Right atrium auricular region (tissue), 2 donors: ENCODE data around the gene DNM1. TPM values are rescaled to one million over a fixed set of nuclear protein-coding genes. Genes with fewer than 3 reads are reported as not detected.

Experiments used
- DNase-seq: peaks from one replicate; pipeline ENCODE4 v3.0.0-alpha.2; 2019; ENCODE audit warnings: low spot score
- H3K27ac ChIP-seq, 2 donors: fragments of 200-600 bp; sonication (generic); 1 replicate in 1 of 2; 2 replicates in 1 of 2; pipeline ENCODE4 v1.5.1; 2016 to 2019
- H3K27me3 ChIP-seq, 2 donors: fragments of 200-600 bp; sonication (generic); one replicate each; pipeline versions ENCODE4 v1.5.1 to v1.6.0; 2017 to 2019
- H3K36me3 ChIP-seq: fragments of 200-600 bp; sonication (generic); one replicate; pipeline ENCODE4 v1.5.1; 2016
- H3K4me1 ChIP-seq, 2 donors: fragments of 200-600 bp; sonication (generic); one replicate each; pipeline versions ENCODE4 v1.5.1 to v1.6.0; 2017 to 2019
- H3K4me3 ChIP-seq, 2 donors: fragments of 200-600 bp; sonication (generic); 1 replicate in 1 of 2; 2 replicates in 1 of 2; pipeline ENCODE4 v1.5.1; 2017 to 2019; ENCODE audit warnings: mild to moderate bottlenecking in 1 of 2, moderate library complexity in 1 of 2
- H3K9me3 ChIP-seq, 2 donors: fragments of 200-600 bp; sonication (generic); one replicate each; pipeline ENCODE4 v1.5.1; 2019
- total RNA-seq, 2 donors: library from RNA; depleted of rRNA; stranded (reverse); fragments of >200 nt; gene quantifications; one replicate each; pipeline ENCODE4 v1.1.0, GENCODE V29; 2016
- TF ChIP-seq, protein P1 (sequence below), 2 donors: fragments of 200-600 bp; sonication (generic); IDR thresholded peaks; one replicate each; pipeline ENCODE4 v1.5.1; 2019; ENCODE audit warnings: antibody characterized with exemption in 2 of 2

DNM1 gene
- total RNA-seq, 2 donors from 2014 or later: 2.5 to 3.9 TPM

DNA sequence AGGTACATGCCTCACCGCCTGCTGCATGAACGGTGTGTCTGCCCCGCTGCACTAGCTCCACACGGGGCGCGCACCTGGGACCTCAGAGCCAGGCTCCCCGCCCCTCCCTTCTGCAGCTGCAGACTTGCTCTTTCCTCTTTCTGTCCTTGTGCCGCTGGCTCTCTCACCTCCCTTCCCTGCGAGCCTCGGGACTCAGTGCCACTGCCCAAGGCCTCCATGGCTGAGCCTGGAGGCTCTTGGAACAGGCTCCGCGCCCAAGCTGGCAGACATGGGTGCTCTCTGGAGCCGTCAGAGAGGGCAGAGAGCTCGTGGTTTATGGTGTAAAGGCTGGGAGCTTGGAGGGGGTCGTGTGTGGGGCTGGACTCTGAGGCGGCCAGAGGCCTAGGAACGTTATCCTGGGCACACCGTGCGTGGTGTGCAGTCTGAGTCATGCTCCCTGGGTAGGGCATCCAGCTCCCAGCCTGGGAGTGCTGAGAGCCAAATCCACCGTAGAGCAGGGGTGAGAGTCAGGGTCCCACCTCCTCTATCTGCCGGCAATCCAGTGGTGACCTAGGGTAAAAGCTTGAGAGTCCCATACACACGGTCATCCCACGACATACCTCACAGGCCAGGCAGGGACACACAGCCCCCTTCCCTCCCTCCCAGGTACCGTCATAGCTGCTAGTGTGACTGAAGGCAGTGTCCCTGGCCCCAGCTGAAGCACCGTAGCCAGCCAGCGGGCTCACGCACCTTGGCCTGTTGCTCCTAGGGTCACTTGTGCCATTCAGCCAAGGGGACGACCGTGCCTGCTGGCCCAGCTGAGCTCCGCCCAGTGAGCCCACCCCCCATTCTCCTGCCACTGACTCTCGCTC lies 50.2 kb downstream of the DNM1 start:
- no peak for DNase-seq
- Histone ChIP-seq H3K9me3 (no peaks in the 10 kb centered on the region), H3K4me1 (peaks cover 0 to 14% of the 10 kb centered on the region in 2 donors), H3K36me3 (peaks cover 18% of the 10 kb centered on the region), H3K4me3 (no peak overlapping the region), H3K27ac (no peak overlapping the region), H3K27me3 (no peaks in the 10 kb centered on the region)
- TF ChIP-seq, protein P1, sequence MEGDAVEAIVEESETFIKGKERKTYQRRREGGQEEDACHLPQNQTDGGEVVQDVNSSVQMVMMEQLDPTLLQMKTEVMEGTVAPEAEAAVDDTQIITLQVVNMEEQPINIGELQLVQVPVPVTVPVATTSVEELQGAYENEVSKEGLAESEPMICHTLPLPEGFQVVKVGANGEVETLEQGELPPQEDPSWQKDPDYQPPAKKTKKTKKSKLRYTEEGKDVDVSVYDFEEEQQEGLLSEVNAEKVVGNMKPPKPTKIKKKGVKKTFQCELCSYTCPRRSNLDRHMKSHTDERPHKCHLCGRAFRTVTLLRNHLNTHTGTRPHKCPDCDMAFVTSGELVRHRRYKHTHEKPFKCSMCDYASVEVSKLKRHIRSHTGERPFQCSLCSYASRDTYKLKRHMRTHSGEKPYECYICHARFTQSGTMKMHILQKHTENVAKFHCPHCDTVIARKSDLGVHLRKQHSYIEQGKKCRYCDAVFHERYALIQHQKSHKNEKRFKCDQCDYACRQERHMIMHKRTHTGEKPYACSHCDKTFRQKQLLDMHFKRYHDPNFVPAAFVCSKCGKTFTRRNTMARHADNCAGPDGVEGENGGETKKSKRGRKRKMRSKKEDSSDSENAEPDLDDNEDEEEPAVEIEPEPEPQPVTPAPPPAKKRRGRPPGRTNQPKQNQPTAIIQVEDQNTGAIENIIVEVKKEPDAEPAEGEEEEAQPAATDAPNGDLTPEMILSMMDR (IDR thresholded peaks at IDR 0.05): no peak

DNA sequence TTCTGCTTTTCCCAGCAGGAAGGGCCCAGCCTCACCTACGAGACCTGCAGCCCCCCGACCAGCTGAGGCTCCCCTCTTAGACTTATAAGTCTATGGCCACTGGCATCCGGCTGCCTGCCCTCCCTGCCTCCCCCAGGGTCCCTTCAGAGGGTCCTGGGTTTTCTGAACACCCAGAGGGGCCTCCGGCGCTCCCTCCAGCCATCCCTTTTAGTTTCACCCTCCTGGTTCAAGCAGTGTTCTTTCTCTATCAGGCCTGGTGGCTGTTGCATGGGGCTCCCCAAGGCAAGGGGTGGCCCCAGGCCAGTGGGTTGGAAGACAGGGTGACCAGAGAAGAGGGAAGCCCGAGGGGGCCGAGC lies 50.8 kb downstream of the DNM1 start:
- TF ChIP-seq, protein P1 (IDR thresholded peaks at IDR 0.05): no peak
- H3K27me3 ChIP-seq: no peaks in the 10 kb centered on the region
- H3K36me3 ChIP-seq: peaks cover 24% of the 10 kb centered on the region
- DNase-seq: no peak
- no peak overlapping the region for H3K4me3 ChIP-seq
- H3K9me3 ChIP-seq: no peaks in the 10 kb centered on the region
- H3K4me1 ChIP-seq: peaks cover 0 to 14% of the 10 kb centered on the region in 2 donors
- H3K27ac ChIP-seq: no peak overlapping the region

DNA sequence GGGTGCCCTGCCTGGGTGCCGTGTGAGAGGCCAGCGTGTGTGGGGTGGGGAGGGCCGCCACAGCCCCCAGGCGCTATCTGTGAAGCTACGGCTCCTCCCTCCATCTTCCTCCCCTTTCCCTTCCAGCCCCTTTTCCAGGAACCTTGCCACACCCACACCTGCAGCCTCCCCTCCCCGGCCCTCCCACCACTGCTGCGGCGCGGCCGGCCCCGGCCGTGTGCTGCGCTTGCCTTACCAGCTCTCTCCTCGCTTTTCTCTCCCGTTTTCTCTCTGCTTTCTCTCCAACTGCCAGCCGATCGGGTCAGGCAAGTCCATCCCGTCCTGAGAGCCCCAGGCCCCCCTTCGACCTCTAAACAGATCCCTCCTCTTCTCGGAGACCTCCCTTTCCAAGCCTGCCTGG lies 51.2 kb downstream of the DNM1 start:
- TF ChIP-seq, protein P1 (IDR thresholded peaks at IDR 0.05): no peak
- no peak for DNase-seq
- Histone ChIP-seq H3K4me3 (no peak overlapping the region), H3K36me3 (peaks cover 28% of the 10 kb centered on the region), H3K4me1 (peaks cover 0 to 14% of the 10 kb centered on the region in 2 donors), H3K27ac (no peak overlapping the region), H3K9me3 (no peaks in the 10 kb centered on the region), H3K27me3 (no peaks in the 10 kb centered on the region)

DNA sequence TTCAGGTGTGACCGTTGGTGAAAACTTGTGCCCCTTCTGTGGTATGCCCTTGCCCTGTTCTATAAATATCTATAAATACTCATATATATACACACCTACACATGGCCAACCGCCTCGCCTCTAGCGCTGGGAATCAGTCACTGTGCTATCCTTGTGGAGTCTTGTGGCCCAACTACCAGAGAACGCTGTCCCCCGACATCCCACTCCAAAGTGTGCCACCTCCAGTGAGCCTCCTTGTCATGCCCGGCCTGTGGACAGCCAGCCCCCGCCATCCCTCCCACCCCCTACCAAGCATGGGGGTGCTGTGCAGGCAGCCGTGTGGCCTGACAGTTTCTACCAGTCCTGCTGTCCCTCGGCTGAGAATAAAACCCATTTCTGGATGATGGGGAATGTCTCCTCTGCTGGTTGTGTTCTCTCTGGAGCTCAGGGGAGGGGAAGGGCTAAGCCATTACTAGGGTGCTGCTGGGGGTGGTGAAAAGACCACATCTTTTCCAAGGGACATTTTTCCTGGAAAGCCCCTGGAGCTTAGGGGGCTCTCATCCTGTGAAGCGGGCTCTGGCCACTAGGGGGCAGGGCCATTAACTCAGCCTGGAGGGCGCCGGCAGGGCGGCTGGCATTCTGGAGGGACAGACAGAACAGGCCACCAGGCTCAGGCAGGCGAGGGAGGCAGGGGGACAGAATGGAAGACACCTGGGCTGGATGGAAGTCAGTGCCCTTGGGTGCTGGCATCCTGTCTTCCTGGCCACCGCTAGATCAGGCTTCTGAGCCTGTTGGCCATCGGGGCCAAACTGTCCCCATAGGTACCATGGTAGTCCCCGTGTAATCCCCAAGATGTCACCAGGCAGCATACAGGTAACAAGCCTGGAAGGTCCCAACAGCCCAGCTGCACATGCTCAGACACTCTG lies 51.9 kb downstream of the DNM1 start:
- Histone ChIP-seq H3K36me3 (peaks cover 35% of the 10 kb centered on the region), H3K27ac (no peak overlapping the region)
- no peak for DNase-seq

DNA sequence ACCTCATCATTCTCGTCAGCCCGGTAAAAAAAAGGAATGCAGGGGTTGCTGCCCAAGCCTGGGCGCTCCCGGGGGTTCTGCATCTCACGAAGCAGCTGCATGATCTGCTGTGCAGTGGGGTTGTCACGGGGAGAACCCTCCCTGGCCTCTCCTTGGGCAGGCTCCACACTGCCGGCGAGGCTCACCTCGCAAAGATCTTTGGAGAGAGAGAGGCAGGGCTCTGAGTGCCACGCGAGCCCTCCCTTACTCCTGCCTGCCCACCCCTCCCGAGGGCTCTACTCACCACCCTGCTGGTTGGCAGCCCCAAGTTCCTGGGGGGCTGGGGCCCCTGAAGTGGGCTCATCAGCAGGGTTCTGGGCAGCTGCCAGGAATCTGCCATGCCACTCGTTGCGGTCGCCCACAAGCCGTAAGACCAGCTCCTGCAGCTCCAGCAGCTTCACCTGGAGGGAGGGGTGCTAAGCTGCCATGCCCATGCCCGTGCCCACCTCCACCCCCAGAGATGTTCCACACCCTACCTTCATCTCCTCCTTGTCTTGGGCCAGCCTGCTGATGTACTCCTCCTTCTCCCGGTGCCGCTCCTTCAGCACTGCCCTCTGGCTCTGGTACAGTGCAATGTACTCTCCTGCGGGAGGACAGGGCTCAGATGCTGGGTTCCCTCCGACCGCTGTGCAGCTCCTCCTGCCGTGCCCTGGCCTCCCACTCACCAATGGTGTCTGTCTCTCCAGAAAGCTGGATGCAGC lies 54.1 kb downstream of the DNM1 start:
- peaks cover 57% of the 10 kb centered on the region for H3K36me3 ChIP-seq
- no peaks in the 10 kb centered on the region for H3K27me3 ChIP-seq
- H3K4me1 ChIP-seq: no peaks in the 10 kb centered on the region
- H3K9me3 ChIP-seq: no peaks in the 10 kb centered on the region
- TF ChIP-seq, protein P1 (IDR thresholded peaks at IDR 0.05): no peak
- no peak overlapping the region for H3K4me3 ChIP-seq
- H3K27ac ChIP-seq: no peak overlapping the region
- no peak for DNase-seq

More for the DNA sequence above, 51.9 kb downstream of the DNM1 start:
- TF ChIP-seq, protein P1 (IDR thresholded peaks at IDR 0.05): peak; percentile 75 to 88
- Histone ChIP-seq H3K4me3 (no peak overlapping the region), H3K27me3 (no peaks in the 10 kb centered on the region), H3K4me1 (peaks cover 0 to 11% of the 10 kb centered on the region in 2 donors), H3K9me3 (no peaks in the 10 kb centered on the region)
